Vagina (tissue), 2 donors: ENCODE results near the gene PTGIS.

ENCODE experiments used
- CTCF ChIP-seq, 3 experiments: fragments of 450-650 bp in 2 of 3; fragments of 200-600 bp in 1 of 3; sonication (generic) in 1 of 3; IDR thresholded peaks; one replicate each; pipeline ENCODE4 v1.5.1; 2017 to 2019; ENCODE audit warnings: antibody characterized with exemption in 3 of 3, mild to moderate bottlenecking in 2 of 3, moderate library complexity in 2 of 3
- POLR2AphosphoS5 ChIP-seq, 2 donors: sonication (generic); formaldehyde crosslinking; IDR thresholded peaks; one replicate each; pipeline ENCODE4 v1.9.0; 2017; ENCODE audit warnings: antibody characterized with exemption in 2 of 2, mild to moderate bottlenecking in 2 of 2, low read depth in 1 of 2; ENCODE audit not compliant: insufficient read depth in 1 of 2

GRCh38 chr20:49614338-49615050, 46.6 kb upstream of the PTGIS start:
- TF ChIP-seq CTCF (IDR thresholded peaks at IDR 0.05) (no peak), POLR2AphosphoS5 (IDR thresholded peaks at IDR 0.05; ENCODE audit: insufficient read depth in 1 of 2, low read depth in 1 of 2) (no peak)
